SKM-1 treated with dmso at 0.1 percent for 144 hours (cell line): ENCODE measurements around the gene TUBB2B.
A peak's percentile ranks its signal among the peaks of the same experiment; 100 is the strongest.

Experiments used
- DNase-seq: peaks from one replicate; lab custom pipeline; 2025; ENCODE audit not compliant: unreplicated experiment; lab: John Stamatoyannopoulos, UW

The TUBB2B gene

GRCh38 chr6:3227363-3228045 lies at the start of gene TUBB2B:
Gene TUBB2B (minus strand): TSS chr6:3227653. CDS start chr6:3227543, 110 bp downstream.
- no peak for DNase-seq

- DNase-seq = no peak
Measured at GRCh38 chr6:3277251-3277650, 49.8 kb upstream of the TUBB2B start.

GRCh38 chr6:3276174-3277167 lies 49.0 kb upstream of the TUBB2B start:
- DNase-seq = no peak

- no peak for DNase-seq
Measured at GRCh38 chr6:3273707-3274521, 46.5 kb upstream of the TUBB2B start.

- DNase-seq = no peak
Measured at GRCh38 chr6:3272911-3273547, 45.6 kb upstream of the TUBB2B start.

- DNase-seq = no peak
Measured at GRCh38 chr6:3271756-3272155, 44.3 kb upstream of the TUBB2B start.

GRCh38 chr6:3270258-3270657 lies 42.8 kb upstream of the TUBB2B start:
- no peak for DNase-seq

- DNase-seq = no peak
Measured at GRCh38 chr6:3269281-3269975, 42.0 kb upstream of the TUBB2B start.

GRCh38 chr6:3268680-3269079 lies 41.2 kb upstream of the TUBB2B start:
- no peak for DNase-seq

- DNase-seq = no peak
Measured at GRCh38 chr6:3267162-3267561, 39.7 kb upstream of the TUBB2B start.

- no peak for DNase-seq
Measured at GRCh38 chr6:3266170-3266569, 38.7 kb upstream of the TUBB2B start.

GRCh38 chr6:3265671-3266070 lies 38.2 kb upstream of the TUBB2B start:
- DNase-seq = no peak

GRCh38 chr6:3264356-3264755 lies 36.9 kb upstream of the TUBB2B start:
- DNase-seq = no peak

GRCh38 chr6:3263096-3263495 lies 35.6 kb upstream of the TUBB2B start:
- DNase-seq = no peak

- DNase-seq = no peak
Measured at GRCh38 chr6:3261921-3262320, 34.5 kb upstream of the TUBB2B start.

GRCh38 chr6:3261518-3261820 lies 34.0 kb upstream of the TUBB2B start:
- DNase-seq = no peak

- DNase-seq = no peak
Measured at GRCh38 chr6:3260772-3261517, 33.5 kb upstream of the TUBB2B start.

- DNase-seq = no peak
Measured at GRCh38 chr6:3260296-3260695, 32.8 kb upstream of the TUBB2B start.

- DNase-seq = peak; percentile 32
Measured at GRCh38 chr6:3259491-3259958, 32.1 kb upstream of the TUBB2B start.
